HG02588 (cell line): ENCODE data around the gene TRPC3.

Source experiments
- ATAC-seq: cut with Tn5 transposase; IDR thresholded peaks from one replicate; pipeline ENCODE4 v1.9.1; 2021; ENCODE audit warnings: mild to moderate bottlenecking, moderate library complexity; ENCODE audit not compliant: unreplicated experiment

Gene TRPC3

DNA sequence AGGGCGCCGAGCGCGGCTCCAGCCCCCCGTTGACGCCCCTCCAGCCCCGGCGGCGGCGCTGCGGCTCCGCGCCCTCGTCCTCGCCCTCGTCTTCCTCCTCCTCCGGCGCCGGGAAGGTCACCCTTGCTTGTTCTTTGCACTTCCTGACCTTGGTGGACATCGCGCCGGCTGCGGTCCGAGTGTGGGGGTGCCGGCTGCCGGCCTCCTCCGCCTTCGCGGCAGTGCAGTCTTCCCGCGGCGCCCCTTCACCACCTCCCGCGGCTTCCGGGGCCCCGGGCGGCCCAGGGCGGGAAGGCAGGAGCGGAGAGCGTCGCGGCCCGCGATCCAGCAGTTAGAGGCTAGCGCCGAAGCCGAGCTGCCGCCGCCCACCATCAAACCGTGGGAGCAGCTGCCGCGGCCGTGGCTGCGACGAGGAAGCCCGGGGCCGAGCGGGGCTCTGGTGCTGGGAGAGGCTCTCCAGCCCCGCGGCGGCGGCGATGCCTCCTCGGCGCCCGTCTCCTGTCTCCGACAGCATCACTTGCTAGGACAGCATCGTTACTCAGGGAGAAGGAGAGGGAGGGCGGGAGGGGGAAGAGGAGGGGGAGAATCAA lies at the start of gene TRPC3:
Gene TRPC3 (minus strand): TSS at position 540 of the 590 bp plus-strand sequence. CDS start 380 bp downstream, at position 160.
- ATAC-seq: no peak

DNA sequence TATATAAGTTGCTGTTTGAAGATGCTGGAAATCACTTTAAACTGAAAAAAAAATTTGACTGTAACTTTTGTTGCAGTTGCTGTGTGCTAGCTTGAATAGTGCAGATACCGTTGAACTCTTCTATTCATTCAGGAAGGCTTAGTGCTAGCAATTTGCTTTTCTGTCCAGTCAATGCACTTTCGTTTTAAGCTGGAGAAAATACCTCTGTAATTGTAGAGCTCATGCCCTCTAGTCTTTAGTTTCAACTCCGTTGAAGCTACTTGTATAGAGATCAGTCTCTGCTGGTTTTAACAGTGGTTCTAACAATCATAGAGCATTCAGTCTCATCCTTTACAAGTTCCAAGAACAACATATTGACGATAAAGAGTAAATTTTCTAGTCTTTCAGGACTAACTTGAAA lies 49.0 kb upstream of the TRPC3 start:
- no peak for ATAC-seq

DNA sequence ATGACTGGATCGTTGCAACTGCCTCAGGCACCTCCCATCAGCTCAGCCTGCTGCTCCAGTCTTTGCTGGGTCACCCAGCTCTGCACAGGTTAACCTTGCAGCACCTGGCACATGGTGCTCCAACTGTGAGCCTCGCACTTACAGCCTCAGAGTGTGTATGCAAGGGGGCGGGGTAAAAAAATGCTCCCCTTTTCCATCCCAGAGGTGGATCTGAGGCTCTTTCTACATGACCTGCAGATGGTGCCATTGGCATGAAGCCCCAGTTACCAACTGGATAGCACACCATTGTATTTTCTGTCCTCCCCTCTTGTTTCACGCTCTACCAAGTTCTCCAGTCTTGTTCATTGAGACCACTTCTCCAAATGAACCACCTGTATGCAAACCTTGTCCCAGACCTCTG lies 46.2 kb upstream of the TRPC3 start:
- ATAC-seq: no peak

DNA sequence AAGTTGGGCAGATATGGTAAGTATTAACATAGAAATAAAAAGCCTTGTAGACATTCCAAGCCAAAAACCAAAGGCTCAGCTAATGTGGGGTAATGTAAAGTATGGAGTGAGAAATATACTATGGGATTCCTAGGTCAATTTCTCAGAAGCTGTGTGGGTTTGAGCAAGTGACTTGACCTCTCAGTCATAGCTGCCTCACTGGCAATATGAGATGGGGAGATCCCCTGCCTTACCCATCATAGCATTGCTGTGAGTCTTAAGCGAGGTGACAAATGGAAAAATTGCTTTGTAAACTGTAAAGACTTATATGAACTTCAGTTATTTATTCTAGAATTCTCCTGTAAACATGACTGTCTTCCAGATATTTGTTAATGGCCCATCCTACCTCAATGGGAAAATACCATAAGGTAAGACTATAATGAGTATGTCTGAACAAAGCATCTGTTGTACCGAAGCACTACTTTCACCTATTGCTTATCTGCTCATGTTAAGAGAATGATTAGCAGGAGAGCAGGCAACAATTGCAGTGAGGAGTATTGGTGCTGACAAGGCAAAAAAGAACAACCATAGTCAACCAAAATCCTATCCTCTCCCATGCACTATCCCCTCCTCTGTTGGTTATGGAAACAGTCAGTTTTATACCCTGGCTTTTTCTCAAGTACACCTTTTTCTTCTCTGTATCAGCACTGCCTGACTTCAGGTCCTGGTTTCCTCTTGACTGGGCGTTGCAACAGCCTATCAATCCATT lies 44.1 kb upstream of the TRPC3 start:
- ATAC-seq: no peak

DNA sequence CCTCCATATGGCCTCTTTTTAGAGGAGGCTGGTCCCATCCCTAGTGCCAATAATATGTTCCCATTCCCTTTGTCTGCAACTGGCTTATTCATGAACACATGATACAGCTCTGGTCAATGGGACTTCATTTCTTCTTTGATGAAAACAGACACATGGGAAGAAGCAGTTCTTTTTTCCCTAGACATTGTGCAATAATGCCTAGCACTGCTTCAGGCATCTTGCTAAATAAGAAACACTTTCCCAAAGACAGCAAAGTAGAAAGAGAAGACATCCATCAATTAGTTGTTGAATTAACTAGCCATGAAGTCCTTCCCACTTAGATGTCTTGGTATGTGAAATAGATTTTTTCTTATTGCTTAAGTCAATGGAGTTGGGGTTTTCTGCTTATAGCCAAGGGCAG lies 40.1 kb upstream of the TRPC3 start:
- ATAC-seq: no peak

DNA sequence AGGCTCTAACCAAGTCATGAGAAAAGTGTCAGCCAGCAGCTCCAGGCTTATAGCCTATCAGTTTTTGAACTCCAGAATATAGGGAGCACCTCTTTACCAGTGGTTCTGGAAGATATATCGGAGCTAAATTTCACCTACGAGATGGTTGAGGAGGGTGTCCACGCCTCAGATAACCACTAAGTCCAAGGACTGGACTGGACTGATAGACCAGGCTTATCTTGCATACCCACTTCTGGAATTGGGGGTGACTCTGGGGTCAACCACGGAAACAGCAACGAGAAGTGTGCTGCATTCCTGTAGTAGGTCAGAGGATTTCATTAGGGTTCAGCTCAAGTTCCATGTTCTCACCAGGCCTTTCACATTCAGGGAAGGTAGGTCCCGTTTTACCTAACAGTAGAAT lies 38.6 kb upstream of the TRPC3 start:
- no peak for ATAC-seq

DNA sequence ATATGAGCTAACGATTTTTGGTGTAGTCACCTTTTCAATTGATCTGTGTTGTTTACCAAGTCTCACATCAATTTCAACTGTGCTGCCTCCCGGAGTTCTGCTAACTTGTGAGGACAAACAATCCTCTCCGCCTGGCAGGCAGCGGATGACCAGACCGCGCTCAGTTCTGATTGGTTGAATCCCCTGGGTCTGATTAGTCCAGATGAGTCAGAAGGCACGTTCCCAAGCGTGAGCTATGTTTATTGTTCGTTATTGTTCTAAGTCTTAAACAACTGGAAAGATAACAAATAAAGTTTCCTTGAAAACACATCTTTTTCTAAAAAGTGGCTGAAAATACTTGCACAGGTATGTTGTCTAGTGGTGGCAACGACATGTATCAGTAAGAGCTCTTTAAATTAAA lies 37.9 kb upstream of the TRPC3 start:
- ATAC-seq: no peak

DNA sequence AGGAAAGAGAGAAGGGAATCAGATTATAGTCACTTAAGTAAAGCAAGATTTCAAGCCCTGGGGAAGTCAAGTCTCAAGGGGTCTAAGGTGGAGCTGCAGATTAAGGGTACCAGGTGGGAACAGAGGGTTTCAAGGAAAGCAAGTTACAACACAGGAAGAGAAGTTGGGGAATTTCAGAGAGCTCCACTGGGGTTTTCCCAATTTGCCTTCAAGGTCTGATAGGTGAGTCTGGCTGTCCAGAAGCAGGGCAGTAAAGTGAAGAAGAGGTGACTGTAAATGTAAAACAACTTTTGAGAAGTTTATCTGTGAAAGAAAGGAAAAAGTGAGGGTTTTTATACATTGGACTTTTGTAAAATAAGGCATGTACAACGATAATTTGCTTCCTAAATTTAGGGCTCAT lies 37.1 kb upstream of the TRPC3 start:
- ATAC-seq: no peak

DNA sequence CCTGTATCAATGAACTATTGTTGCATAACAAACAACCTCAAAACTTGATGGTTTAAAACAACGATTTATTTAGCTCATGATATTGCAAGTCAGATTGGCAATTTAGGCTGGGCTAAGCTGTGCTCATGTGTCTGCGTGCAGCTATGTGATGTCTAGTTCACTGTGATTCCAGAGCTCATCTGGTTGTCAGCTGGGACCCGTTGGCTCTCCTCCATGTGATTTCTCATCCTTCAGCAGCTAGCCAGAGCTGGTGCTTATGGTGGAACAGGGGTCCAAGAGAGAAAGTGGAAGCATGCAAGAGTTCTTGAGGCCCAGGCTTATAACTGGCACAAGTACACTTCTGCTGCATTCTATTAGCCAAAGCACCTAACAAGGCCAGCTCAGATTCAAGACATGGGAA lies 28.8 kb upstream of the TRPC3 start:
- no peak for ATAC-seq

DNA sequence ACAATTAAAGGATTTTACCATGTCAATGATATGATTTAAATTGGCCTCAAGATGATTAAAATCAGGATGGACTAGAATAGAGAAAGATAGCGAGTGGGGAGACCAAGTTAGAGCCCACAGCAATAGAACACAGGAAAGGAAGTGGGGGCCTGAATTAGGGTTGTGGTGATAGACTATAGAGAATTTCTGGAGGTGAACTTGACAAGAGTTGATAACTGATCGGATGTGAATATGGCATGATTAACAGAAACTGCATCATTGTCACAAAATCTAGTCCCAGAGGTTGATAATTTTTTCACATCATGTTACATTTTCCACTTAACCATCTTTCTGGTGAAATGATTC lies 26.3 kb upstream of the TRPC3 start:
- ATAC-seq: peak; percentile 17

DNA sequence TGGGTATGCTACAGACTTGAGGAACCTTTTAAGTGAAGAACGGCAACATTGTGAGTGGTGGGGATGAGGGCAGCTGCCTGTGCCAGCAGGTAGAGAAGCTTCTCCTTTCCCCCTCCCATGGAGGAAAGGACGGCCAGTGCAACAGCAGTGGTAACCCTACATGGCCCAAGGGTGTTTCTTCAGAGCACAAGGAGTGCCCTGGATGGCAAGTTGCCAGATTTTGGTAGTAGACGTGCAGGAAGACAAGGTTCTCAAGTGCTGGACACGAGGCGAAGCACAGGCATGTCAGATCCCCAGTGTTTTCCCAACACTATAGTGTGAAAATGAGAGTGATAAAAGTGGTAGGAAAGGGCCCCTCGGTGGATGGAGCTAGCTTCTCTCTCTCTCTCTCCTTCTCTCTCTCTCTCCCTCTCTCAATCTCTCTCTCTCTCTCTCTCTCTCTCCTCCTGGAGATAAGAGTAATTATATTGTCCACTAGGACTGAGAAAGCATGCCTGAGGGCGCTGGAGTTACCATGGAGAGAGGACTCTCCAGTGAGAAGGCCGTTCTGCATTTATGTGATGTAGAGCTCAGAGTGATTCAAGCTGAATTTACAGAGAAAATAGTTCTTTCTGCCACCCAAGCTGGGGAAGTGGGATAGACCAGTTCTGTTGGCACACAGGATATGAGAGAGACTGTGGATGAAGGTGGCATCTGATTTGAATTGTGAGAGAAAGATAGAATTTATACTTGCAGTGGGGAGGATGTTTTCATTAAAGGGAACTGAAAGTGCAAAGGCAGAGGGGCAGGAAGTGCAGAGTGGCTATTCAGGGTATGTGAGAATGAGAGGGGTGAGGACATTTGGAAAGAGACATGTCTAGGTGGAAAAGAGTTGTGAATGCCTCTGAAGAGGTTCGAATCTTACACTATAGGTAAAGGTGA lies 25.7 kb upstream of the TRPC3 start:
- peak; percentile 94 for ATAC-seq

DNA sequence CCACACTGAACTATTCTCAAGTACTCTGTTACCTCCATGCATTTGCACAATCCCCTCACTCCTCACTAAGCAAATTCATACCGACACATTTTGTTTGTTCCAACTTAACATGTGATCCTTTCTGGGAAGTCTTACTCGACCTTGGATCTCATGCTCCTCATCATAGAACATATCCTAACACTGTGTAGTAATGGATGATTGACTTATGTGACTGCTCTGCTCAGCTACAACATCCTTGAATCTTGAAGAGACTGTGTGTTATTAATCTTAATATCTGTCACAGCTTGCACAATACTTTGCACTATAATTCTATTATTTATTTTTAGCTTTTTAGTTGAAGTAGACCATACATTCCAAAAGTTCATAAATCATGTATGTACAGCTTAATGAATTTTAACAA lies 23.9 kb upstream of the TRPC3 start:
- no peak for ATAC-seq

DNA sequence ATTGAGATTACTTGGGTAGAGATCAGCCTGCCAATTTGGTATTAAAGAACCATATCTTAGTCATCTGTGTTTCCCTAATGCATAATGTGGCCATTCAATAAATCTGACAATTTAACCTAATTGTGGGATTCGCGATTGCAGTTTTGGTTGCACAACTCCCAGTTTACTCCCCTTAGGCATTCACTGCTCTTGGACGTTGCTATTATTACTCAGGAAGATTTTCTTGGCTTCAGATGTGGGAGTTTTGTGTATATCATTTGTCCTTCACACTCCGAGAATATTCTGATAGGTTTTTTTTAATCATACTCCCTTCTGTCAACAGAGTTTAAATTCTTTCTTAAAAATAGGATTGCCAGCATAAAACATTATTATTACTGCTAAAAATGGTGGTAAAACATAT lies 22.0 kb upstream of the TRPC3 start:
- no peak for ATAC-seq

DNA sequence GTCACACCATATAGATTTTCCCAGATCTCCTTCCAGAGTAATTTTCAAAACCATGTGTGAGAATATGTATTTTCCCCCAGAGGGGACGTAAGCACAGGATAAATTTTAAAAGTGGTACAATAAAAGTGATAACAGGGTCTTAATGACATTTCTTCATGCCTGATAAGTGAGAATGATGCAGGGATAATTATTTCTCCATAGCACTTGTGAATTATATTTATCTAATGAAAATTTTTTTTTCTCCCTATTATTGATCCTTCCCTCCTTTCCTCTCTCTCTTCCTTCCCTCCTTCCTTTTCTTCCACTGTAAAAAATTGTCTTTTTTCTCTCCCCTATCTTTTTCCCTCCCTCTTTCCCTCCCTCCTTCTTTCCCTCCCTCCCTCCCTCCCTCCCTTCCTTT lies 17.0 kb upstream of the TRPC3 start:
- no peak for ATAC-seq

DNA sequence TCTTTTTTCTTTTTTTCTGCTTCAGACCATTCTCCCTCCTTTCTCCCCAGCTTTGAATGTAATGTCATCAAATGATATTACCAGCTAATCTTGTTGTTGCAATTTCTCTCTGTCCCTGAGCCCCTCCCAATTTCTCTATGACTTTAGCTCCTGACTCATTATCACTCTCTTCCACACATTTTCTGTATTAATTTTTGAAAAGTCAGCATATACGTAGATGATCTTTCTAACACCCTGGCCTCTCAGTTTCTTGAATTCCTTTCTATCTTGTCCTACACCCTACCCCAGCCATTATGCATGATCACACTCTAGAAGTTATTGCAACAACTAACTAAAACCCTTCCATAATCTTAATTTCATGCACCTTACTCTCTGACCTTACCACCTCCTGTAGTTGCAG lies 13.1 kb upstream of the TRPC3 start:
- ATAC-seq: no peak

DNA sequence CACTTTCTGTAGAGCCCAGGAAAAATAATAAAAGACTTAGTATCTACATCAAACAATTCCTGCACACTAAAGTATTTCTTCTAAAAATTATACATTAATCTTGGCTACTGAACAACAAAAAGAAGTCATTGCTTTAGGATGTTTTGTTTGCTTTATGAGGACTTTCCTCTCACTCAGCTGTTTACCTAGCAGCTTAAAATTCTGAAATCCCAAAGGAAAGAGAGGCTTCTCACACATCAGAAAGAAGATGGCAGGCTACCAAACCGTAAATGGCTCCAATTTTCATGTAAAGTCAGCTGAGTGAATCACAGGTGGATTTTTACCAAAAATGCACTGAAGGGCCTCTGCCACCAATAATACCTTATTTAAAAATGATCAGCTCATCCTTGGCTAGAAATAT lies 9.0 kb upstream of the TRPC3 start:
- ATAC-seq: no peak

DNA sequence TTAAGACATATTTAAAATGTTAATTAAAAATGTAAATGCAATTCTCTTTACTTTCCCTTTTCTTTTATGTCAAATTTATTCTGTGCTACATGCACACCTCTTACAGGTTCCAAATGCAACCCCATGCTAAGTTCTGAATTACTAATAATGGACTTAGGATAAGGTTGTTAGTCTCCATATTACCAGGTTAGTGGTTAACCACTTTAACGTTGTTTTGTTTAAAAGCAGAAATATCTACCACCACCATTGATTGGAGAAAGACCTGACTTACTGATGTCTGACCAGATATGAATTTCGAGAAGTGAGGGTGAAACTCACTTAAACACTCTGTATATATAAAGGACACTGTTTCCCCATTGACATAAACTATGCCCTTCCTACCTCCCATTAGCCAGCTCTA lies 6.9 kb upstream of the TRPC3 start:
- no peak for ATAC-seq

DNA sequence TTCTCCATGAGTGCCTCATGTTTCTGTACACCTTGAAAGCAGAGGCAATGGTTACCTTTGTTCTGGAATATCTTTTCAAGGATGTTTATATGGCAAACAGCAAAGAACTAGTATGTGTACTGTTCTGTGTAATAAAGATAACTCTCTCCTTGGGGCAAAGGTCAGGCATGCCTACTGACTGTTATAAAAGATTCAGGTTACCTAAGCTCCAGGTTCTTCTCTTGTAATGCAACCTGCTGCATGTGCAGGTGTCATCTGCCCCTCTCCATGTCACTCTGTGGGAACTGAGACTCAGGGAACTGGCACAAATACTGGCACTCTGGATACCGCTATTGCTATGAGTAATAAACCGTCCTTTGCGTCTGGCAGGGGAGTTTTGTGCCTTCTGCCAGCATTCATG lies 5.4 kb upstream of the TRPC3 start:
- ATAC-seq: no peak

DNA sequence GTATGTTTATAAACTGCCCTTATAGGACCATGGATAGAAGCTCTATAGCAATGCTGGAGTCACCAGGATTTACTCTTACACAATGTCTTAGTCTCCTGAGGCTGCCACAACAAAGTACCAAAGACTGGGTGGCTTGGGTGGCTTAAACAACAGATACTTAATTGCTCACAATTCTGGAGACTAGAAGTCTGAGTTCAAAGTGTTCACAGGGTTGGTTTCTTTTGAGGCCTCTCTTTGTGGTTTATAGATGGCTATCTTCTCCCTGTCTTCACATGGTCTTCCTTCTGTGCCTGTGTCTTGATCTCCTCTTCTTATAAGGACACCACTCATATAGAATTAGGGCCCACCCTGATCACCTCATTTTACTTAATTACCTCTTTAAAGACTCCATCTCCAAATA lies 2.0 kb upstream of the TRPC3 start:
- no peak for ATAC-seq

DNA sequence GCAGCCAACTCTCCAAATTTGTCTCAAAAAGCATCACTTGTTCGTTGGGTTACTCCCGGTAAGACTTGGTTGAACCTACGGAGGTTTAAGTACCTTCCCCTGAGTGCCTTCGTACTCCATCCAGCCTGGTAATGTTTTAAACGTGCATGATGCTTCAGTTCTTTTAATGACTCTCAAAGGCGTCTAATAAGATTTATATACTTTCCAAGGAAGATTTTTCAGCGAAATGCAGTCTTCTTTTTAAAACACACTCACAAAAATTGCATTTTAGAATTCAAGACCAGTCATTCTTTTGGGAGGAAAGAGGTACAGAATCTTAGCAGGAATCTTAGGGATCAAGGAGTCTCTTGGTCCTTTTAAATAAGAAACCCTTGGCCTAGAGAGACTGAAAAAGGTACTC lies 430 bp upstream of the TRPC3 start:
- ATAC-seq: no peak

DNA sequence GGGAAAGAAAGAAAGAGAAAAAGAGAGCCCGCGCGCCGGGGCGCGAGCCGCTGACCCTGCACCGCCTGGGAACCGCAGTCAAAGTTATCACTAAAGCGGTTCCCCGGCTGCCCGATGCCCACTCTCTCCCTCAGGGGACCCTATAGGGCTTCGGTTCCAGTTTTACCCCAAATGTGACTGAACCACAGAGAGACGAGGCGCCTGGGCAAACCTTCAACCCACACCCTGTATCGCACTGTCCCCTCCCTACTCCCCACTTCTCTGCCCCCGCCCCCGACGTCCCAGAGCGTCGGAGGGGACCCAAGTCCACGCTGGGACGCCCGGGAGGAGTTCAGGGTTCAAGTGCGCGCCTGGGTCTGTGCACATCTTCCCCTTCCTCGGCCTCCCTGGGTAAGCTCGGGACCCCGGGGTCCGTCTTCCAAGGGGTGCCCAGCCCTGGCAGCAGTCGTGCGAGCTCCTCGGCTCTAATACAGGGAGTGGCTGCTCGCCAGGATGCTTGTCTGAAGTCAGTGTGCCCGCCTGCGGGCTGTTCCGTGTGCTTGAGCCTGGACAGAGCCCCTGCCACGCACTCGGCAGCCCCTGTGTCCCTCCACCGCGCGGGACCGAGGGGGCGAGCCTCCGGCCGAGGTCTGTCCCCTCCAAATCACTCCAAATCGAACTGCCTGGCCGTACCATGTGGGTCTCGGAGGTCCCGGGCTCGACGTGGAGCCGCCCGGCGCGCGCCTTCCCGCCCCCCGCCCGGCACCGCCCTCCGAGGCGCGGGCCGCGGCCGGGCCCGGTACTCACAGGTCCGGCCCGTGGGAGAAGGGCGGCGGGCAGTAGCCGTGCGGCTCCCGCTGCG lies 960 bp downstream of the TRPC3 start:
- ATAC-seq: no peak
